Measurements from ENCODE around the gene PSMB3.
"Not testable (repeated sequence)": the region's sequence is repeated elsewhere in the genome, so short reads cannot be mapped to it uniquely, and the experiment has no call there.

Gene PSMB3

DNA sequence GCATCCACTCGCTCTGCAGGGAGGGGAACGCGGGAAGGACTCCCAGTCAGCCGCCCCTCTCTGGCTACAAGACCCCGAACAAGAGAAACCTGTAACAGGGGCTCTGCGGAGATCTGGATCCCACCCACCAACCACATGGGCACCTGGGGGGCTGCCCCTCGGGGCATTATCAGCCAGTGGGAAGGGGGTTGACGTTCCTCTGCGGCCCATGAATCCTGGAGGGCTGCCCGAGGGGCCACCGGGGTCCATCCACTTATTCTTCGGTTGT is 2.6 kb upstream of the PSMB3 start:
- DNase-seq: no peak

GRCh38 chr17:38750312-38751121 is 2.0 kb upstream of the PSMB3 start:
- no peak for DNase-seq

- DNase-seq: no peak
These were observed 1.3 kb upstream of the PSMB3 start for GRCh38 chr17:38751144-38751807.

- peak; percentile 48 for DNase-seq
These were observed 683 bp upstream of the PSMB3 start for GRCh38 chr17:38751808-38752307.

DNA sequence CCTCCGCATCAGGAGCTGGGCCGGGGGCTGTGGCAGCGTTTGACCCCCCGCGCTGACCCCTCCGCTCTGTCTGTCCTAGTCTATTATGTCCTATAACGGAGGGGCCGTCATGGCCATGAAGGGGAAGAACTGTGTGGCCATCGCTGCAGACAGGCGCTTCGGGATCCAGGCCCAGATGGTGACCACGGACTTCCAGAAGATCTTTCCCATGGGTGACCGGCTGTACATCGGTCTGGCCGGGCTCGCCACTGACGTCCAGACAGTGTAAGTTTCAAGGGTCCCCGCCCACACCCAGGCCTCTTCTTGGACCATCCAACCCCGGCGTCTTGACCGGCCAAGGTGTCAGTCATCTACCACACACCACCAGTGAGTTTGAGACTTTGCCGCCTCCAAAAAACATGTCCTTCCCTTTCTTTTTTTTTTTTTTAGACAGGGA is 548 bp downstream of the PSMB3 start:
- DNase-seq: no peak

GRCh38 chr17:38761612-38762011 is 9.1 kb downstream of the PSMB3 start:
- DNase-seq: no peak

DNA sequence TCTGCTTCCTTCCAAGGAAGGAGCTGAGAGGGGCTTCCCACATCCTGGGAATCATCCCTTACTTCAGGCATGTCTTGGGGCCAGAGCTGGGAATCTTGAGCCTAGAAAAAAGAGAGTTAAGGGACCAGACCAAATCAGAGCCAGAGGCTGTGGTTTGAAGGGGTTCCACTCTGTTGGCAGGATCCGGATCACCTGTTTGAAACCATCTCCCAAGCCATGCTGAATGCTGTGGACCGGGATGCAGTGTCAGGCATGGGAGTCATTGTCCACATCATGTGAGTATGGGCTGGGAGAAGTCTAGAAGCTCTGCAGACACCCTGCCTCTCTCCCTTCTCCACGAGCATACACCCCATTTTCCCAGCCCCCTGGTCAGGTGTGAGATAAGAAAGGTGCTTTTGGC is 9.7 kb downstream of the PSMB3 start:
- DNase-seq: no peak

DNA sequence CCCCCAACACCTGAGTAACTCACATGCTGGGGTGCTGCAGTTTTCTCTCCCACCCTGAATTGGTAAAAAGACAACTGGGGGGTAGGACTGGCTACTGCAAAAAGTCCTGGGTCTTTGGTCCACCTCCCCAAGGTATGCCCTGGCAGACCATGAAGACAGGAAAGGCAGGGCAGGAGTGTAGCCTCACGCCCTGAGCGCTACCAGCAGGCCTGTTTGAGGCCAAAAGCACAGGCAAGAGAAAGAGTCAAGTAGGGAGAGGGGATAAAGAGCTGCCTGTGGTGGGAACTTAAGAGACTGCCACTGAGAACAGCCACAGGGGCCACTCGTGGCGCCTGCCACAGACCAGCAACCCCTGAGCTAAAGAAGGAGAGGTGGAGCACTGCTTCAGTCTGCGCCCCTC is 13.8 kb downstream of the PSMB3 start:
- DNase-seq: no peak

DNA sequence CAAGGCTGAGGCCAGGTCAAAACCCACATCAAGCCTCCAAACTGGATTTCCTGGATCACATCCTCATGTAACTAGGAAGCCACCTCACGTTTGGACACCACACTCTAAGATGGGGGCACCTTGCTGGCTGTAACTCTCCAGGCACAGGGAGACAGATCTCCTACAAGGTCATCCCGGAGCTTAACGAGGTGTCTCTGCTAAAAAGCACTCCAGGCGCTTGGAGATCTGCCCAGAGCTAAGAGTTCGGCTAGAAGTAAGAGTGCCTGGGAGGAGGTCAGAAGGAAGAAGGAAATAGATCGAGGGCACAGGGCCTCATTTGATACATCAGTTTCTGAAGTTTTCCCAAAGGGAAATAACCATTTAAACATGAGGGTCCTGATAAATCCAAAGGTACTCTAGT is 15.9 kb downstream of the PSMB3 start:
- no peak for DNase-seq

DNA sequence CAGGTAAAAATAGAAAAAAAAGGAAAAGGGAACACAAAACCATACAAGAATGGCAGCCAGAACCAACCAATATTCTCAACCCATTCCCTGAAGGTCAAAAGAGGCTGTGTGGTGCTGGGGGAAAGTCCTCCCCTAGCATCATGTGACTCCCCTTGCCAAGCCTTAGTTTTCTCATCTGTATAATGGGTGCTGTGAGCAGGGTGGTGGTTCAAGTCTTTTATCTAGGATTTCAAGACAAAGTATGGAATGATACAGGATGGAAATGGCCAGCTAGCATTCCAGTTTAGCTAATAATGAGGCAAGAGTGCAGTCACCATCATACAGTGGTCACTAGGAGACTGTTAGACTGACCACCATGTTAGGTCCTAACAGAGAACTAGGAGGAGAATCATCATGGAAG is 20.7 kb downstream of the PSMB3 start:
- no peak for DNase-seq

GRCh38 chr17:38777641-38778250 is 25.2 kb downstream of the PSMB3 start:
- no peak for DNase-seq

GRCh38 chr17:38779965-38780752 is 27.6 kb downstream of the PSMB3 start:
- DNase-seq: no peak

- no peak for DNase-seq
These were observed 30.7 kb downstream of the PSMB3 start for GRCh38 chr17:38783227-38783626.

GRCh38 chr17:38786372-38786771 is 33.8 kb downstream of the PSMB3 start:
- DNase-seq: no peak

GRCh38 chr17:38787999-38788398 is 35.5 kb downstream of the PSMB3 start:
- DNase-seq: not testable (repeated sequence)

DNA sequence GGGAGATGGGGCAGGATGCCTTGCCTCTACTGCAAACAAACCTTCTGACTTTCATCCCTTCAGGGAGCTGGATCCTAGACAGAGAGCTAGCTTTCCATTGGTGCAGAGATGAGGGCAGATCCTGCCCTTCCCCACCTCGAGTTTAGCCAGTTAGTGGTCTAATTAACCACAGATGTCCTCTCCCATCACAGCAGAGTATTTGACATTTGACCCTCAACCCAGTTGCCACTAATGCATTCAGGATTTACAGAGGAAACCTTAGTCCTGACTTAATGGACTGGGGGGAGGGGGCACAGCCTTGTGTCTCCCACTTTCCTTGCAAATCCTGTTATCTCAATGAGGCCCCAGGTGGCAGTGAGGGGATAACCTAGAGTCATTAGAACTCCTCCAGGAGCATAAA is 36.6 kb downstream of the PSMB3 start:
- no peak for DNase-seq

DNA sequence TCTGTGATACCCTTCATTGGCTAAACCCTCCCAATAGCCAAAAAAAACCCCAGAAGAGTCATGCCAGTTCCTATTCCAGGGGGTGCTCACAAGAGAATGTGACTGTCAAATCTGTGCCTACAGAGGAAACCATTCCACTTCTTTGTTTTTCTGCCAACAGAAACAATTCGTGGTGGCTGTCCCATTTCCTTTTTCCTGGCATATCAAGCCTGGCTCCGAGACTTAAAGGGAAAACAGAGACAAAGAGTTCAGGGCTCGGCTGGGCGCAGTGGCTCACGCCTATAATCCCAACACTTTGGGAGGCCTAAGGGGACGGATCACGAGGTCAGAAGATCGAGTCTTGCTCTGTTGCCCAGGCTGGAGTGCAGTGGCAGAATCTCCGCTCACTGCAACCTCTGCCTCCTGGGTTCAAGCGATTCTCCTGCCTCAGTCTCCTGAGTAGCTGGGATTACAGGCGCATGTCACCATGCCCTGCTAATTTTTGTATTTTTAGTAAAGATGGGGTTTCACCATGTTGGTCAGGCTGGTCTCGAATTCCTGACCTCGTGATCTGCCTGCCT is 37.7 kb downstream of the PSMB3 start:
- DNase-seq: not testable (repeated sequence)

- DNase-seq: no peak
These were observed 38.6 kb downstream of the PSMB3 start for GRCh38 chr17:38791162-38791561.

GRCh38 chr17:38794221-38794620 is 41.7 kb downstream of the PSMB3 start:
- DNase-seq: no peak

DNA sequence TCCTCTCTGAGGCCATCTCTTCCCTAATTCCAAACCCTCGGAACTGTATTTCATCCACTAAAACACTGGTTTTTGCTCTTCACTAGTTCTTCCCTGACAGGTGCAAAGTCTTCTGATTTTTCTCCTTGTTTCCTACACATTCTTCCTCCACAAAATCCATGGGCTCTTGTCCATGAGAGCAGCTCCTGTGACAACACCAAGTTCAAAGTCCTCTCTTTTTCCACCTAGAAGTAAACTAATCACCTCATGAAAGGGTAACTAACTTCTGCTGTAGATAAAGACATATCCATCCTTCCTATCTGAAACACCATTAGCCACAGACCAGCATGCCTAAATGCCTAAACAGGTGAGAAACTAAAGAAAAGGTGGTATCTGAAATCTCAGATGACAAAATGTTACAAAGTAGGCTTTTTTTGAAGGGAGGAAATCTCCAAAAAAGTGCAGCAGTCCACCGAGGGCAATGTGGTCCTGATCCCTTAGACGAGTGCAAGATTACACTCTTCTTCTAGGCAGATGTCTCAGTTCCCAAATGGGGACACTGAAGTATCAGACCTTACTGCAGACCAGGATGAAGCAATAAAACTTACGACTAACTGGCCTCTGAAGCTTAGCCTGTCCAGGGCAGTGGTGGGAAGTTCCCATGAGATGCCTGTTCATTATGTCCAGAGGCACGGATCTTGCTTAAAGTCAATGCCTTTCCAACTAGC is 44.1 kb downstream of the PSMB3 start:
- DNase-seq: no peak

GRCh38 chr17:38797158-38797490 is 44.6 kb downstream of the PSMB3 start:
- no peak for DNase-seq

DNA sequence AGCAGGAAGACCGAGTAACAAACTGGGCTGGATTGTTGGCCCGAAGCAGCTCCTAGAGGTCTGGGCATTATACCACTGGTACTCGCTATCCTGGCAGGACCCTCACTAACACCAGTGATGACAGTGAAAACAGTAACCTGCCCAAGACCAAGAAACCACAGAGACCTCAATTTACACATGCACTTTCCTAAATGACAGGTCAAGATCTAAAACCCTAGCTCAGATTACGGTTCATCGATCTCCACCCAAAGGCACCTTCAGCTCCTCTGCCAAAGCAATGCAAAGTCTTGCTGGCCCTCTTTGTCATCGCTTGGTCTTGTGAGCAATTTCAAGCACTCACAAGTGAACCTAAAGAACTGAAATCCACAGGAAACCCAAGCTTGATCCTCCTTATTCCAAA is 45.3 kb downstream of the PSMB3 start:
- no peak for DNase-seq
